SKM-1 (cell line): Measurements from ENCODE around the gene CARF.
A peak's percentile ranks its signal among the peaks of the same experiment; 100 is the strongest.
"Not testable (repeated sequence)": the region's sequence is repeated elsewhere in the genome, so short reads cannot be mapped to it uniquely, and the experiment has no call there.

ENCODE experiments used
- DNase-seq: peaks from one replicate; lab custom pipeline; 2025; ENCODE audit not compliant: unreplicated experiment; lab: John Stamatoyannopoulos, UW

The CARF gene

GRCh38 chr2:202934456-202934855, 22.4 kb downstream of the CARF start:
- DNase-seq: no peak

- DNase-seq: no peak
Observed at GRCh38 chr2:202938960-202939359, 26.9 kb downstream of the CARF start.

DNA sequence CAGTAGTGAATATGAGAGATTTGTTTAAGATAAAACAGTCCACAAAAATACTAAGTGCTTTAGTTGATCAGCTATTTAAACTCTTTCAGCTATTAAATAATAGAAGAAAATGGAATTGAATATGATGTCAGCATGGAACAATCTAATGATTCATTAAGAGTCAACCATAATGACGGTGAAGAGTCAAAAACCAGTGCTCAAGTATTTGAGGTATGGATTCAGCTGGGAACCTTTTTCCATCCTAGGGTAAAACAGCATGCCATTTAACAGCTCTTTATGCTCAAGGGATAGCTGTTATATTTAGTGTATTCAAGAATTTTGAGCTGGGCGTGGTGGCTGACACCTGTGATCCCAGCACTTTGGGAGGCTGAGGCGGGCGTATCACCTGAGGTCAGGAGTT, 29.7 kb downstream of the CARF start:
- no peak for DNase-seq

DNA sequence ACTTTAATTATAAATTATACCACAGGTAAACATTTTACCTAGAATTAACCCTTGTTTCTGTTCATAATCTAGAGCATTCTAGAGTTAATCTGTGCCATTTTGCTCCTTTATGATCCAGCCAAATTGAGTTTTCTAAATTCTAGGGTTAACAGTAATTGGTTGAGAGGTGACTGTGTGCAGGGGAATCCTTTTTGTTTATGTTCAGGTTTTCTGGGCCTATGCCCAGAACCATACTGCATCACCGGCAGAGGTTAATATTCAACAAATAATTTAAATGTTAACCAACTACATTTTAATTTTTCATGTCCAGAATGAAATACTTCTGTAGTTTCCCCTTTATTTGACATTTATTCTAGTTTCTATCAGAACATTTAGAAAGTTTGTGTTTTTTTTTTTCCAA, 32.3 kb downstream of the CARF start:
- DNase-seq: no peak

DNA sequence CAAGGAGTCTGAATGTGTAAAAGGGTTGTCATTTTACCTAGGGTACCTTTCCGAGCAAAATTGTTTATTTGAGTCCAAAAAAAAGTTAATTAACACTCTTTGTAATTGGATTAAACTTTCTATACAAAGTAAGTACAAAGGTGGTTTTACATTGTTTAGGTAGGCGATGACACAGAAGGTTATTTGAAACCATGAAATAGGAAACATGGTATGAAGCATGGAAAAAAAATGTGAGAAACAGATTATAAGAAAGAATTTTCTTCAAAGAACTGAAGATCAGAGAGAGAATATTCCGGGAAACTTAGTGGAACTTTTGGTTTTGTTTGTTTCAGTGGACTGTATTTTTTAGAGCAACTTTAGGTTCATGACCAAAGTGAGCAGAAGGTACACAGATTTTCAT, 32.7 kb downstream of the CARF start:
- DNase-seq: no peak

- no peak for DNase-seq
Observed at GRCh38 chr2:202945497-202945896, 33.4 kb downstream of the CARF start.

DNA sequence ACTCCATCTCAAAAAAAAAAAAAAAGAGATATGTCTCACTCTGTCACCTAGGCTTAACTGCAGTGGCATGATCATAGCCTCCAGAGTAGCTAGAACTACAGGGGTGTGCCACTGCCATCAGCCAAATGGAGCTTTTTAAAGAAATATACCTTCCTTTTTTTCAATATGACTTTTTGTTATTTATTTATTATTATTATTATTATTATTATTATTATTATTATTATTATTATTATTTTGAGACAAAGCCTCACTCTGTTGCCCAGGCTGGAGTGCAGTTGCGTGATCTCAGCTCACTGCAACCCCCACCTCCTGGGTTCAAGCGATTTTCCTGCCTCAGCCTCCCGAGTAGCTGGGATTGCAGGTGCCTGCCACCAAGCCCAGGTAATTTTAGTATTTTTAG, 37.3 kb downstream of the CARF start:
- DNase-seq: not testable (repeated sequence)

GRCh38 chr2:202950592-202950991, 38.5 kb downstream of the CARF start:
- peak; percentile 57 for DNase-seq

DNA sequence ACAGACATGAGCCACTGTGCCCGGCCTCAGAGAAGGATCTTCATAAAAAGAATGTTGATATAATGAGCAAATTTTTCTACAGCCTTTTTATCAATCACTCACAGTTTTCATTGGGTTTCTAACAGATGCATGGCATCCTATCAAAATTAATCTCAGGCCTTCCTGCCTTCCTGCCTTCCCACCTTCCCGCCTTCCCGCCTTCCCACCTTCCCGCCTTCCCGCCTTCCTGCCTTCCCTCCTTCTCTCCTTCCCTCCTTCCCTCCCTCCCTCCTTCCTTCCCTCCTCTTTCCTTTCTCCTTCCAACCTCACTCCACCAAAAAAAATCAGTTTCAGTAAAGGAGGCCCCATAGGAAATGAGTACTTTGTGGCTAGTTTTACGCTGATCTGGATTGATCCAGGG, 48.4 kb downstream of the CARF start:
- DNase-seq: no peak

GRCh38 chr2:202963712-202964111, 51.6 kb downstream of the CARF start:
- DNase-seq: no peak

DNA sequence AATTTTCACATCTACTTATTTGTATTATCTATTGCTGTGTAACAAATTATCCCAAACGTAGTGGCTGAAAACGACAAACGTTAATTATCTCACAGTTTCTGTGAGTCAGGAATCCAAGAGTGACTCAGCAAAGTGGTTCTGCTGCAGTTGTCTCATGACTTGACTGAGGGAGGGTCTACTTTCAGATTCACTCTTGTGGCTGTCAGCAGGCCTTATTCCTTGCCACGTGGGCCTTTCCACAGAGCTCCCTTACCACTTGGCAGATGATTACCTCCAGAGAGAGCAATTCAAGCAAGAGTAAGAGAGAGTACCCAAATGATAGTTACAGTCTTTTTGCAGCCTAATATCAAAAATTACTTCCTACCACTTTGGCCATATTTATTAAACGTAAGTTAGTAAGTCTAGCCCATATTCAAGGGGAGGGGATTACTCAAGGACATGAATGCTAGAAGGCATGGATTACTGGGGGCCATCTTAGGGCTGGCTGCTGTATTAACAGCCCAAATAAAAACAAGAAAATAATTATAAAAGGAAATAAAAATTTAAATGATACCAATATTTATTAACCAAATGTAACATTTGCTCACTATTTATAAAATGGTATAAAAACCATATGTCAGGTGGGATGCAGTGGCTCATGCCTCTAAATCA, 53.9 kb downstream of the CARF start:
- no peak for DNase-seq

DNA sequence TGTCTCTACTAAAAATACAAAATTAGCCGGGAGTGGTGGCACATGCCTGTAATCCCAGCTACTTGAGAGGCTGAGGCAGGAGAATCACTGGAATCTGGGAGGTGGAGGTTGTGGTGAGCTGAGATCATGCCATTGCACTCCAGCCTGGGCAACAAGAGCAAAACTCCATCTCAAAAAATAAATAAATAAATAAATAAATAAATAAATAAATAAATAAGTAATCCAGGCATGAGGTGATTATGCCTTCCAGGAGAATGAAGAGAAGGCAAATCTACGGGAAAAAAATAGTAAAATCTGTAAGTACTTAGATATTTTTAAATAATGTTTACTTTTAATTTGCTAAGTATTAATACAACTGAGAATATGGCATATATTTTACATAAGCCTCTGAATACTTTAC, 57.3 kb downstream of the CARF start:
- not testable (repeated sequence) for DNase-seq

- DNase-seq: no peak
Observed at GRCh38 chr2:202976809-202977208, 64.7 kb downstream of the CARF start.

DNA sequence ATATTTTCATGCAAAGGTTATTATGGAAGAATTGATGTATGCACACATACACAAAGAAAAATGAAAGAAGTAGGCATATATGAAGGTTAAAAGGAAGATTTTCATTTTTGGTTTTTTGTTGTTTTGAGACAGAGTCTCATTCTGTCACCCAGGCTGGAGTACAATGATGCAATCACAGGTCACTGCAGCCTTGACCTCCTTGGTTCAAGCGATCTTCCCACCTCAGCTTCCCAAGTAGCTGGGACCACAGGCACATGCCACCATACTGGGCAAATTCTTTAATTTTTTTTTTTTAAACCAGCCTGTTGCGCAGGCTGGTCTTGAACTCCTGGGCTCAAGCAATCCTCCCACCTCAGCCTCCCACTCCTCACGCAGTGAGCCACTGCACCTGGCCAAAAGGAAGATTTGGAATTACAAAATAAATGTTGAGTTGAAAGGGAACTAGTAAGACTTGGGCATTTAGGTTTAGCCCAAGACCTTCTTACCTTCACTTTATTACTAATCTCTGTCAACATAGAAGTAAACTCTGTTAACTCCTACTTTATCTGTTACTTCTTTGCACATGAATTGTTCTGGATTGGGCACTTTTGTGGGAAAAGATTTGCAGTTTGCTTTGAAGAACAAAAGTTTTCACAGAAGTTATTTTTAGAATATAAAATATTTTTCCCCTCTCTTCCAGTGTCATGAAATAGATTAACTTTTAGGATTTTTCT, 70.9 kb downstream of the CARF start:
- no peak for DNase-seq

DNA sequence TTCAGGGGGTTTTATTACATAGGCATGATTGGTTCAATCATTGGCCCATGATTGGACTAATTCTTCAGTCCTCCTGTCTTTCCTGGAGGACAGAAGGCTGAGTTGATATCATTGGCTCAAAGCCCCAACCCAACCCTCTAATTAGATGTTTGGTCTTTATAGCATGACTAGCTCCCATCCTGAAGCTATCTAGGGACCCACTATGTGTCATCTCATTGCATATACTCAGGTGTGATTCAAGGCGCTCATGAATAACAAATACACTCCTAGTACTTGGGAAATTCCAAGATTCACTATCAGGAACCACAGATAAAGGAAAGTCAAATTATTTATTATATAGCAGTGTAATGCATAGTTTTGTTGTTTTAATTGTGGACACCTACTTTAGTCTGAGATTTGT, 77.7 kb downstream of the CARF start:
- DNase-seq: no peak

GRCh38 chr2:202990501-202990900, 78.4 kb downstream of the CARF start:
- DNase-seq: no peak

GRCh38 chr2:202997113-202997512, 85.0 kb downstream of the CARF start:
- not testable (repeated sequence) for DNase-seq

GRCh38 chr2:203002054-203002821, 90.2 kb downstream of the CARF start:
- no peak for DNase-seq

DNA sequence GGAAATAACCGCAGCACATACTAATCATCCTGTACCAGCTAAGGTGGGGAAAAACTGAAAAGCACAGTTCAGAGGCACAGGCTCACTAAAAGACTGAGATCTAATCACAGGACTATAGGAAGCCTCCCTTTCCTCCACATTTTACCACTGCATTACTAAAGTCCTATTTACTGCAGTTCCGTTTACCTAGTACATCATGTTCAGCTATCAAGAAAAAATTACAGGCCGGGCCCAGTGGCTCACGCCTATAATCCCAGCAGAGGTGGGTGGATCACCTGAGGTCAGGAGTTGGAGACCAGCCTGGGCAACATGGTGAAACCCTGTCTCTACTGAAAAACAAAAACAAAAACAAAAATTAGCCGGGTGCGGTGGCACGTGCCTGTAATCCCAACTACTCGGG, 91.6 kb downstream of the CARF start:
- DNase-seq: no peak

DNA sequence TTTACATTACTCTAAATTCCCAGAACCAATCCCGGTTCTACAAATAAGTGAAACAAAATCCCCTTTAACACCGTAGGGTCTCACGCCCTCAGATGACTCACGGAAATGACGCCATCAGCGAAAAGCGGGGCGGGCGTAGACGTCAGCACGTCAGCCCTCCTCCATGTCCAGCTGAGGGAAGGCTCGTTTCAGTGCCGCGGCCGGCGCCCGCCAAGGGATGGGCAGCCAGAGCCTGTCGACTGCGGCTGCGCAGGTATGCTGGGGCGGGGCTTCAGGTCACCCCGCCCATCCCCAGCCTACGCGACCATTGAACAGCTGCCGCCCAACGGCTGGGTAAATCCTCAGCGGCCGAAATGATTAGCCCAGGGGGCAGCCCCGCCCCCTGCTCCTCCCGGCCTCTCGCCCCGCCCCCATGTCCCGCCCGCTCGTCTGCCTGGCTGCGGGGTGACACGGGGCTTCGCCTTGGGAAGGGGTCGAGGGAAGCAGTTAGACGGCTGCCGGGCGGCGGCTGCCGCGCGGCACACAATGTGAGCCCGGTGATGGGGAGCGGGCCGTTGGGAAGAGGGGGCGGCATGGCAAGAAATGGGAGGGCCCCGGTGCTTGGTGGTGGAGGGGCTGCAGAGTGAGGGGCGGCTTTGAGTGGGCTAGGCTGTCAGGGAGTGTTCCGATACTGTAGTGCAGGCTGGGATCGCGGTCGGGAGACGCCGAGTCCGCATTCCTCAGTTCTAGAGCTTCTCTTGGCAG, 102.6 kb downstream of the CARF start, which contains the start of gene NBEAL1:
Gene NBEAL1 (plus strand): TSS at position 420 of the 744 bp plus-strand sequence. CDS start 1,510 bp downstream, outside the sequence.
- peak; percentile 90 for DNase-seq

DNA sequence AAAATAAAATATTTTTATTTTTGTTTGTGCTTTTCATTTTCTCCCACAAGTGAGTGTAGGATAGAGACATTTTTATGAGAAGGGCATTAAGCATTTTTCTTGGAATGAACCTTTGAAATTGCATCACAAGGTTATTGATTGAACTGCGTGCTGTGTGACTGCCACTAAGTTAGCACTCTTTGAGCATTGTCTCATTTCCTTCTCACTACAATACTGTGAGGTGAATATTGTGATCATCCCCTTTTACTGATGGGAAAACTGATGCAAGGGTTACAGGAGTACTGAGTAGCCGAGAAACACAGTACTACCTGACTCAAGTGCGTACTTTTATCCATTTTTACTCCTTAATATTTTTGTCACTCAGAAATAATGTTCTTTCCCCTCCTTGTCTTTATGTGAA, 104.6 kb downstream of the CARF start:
- no peak for DNase-seq
